HG02623 (cell line): ENCODE results near the gene SEC14L3.

Experiments
- ATAC-seq: cut with Tn5 transposase; IDR thresholded peaks from one replicate; pipeline ENCODE4 v1.9.1; 2021; ENCODE audit warnings: moderate library complexity; ENCODE audit not compliant: unreplicated experiment

SEC14L3 gene

DNA sequence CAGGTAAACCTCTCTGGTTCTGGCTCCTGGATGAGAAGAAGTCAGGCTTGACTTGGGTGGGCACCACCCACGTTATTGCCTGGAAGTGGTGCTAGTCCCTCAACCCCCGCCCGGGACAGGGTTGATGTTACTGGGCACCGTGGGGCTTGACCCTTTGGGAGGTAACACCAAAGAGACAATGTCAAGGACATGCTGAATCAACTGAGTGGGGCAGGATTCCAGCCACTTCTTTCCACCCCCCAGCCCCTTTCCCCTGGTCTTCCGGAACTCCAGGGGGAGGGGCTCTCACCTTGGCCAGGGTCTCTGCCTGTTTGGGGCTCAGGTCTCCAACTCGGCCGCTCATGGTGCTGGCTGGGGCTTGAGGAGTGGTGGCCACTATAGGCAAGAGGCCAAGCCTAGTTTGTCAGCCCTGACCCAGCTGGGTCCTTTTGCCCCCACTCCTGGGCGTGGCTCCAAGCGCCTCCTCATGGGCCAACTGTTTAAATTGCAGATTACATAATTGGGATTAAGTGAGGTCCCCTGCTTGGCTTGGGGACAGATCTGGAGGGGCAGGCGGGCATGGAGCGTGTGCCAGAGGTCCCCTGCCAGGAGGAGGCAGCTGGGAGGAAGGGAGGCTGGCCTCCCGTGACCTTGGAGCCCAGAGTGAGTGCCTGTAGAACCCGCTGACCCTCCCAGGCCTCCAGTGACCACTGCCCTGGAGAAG lies at the start of gene SEC14L3:
TSS of gene SEC14L3 (minus strand) at position 402 of the 703 bp plus-strand sequence. CDS start at position 343, 59 bp downstream.
- ATAC-seq: no peak

DNA sequence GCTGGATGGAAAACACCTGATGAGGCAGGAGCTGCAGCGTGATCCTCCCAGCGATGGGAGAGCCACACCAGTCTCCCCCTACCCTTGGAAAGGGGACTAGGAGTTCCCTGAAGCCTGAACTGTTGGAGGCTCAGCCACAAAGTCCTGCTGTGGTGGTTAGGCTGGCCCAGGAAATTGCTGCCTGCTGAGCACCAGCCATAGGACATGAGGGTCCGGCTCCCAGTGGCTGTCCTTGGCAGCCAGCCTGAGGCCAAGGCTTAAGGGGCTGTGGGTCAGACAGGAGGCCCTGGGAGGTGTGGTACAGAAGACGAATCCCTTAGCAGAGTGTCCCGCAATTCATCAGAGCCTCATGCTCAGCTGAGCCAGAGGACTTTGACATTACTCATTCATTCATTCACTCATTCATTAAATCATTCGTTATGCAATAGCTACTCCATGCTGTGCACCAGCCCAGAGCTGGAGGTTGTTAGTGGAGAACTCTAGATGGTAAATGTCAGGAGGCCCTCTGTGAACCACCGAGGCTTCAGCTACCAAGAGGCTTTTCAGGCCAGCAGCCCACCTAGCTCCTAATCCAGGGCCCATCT lies 48.1 kb upstream of the SEC14L3 start:
- no peak for ATAC-seq

DNA sequence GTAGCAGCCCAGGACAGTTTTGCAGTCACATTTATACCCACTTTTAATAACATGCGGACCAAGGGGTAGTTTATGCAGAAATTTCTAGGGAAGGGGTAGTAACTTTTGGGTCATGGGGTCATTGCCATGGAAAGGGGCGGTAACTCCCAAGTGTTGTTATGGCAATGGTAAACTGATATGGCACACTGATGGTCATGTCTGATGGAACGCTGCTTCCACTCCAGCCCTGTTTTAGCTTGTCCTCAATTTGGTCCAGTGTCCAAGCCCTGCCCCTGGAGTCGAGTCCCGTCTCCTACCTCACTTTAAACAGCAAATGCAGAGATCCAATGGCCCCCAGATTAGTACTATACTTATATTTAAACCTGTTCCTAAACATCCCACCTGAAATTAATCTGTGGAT lies 44.9 kb upstream of the SEC14L3 start:
- no peak for ATAC-seq

DNA sequence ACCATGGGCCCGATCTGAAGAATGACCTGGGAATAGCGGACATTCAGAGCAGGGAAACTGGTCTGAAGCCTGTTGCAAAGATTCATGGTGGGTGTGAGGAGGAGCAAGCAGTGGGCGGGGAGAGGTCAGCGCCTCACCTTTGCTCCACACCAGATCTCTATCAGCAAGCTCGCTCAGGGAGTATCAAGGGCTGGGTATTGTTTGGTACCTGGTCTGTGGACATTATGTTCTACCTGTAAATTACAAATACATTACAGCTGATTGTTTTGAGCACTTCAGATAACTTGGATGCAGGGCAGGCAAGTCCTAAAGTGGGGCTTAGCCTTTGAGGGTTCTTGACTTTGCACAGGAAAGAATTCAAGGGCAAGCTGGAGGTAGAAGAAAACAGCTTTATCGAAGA lies 44.5 kb upstream of the SEC14L3 start:
- no peak for ATAC-seq

DNA sequence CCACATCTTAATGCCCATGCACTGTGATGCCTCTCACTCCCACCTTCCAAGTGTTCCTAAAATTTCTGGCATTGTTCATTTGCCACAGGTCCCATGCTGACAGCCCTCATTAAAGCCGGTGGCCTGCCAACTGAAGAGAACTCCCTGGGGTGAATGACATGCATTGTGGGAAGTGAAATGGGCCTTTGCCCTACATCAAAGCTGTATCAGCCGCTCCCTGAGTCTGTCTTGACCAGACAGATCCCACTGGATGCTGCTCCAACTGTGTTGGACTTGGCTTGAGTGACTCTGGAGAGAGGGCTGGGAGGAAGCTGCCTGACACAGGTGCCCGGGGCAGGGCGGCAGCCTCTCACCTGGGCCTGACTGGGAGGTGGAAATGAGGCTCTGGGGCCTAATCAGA lies 42.4 kb upstream of the SEC14L3 start:
- ATAC-seq: no peak

DNA sequence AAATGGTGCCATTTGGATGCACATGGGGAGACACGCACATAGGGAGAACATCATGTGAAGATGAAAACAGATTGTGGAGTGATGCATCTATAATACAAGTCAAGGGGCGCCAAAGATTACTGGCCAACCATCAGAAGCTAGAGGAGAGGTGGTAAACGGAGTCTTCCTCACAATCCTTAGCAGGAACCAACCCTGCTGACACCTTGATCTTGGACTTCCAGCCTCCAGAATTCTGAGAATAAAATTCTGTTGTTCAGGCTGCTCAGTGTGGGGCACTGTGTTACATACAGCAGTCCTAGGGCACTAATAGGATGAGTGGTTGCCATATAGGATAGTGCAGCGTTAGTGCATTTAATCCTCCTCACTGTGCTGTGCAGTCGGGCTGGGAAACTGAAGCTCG lies 41.6 kb upstream of the SEC14L3 start:
- no peak for ATAC-seq

DNA sequence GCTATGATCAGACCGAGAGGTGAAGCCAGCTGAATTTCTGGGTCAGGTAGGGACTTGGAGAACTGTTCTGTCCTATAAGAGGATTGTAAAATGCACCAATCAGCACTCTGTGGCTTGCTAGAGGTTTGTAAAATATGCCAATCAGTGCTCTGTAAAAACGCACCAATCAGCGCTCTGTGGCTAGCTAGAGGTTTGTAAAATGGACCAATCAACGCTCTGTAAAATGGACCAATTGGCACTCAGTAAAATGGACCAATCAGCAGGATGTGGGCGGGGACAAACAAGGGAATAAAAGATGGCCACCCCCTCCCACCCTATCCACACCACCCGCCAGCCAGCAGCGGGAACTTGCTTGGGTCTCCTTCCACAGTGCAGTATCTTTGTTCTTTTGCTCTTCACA lies 40.1 kb upstream of the SEC14L3 start:
- ATAC-seq: no peak

DNA sequence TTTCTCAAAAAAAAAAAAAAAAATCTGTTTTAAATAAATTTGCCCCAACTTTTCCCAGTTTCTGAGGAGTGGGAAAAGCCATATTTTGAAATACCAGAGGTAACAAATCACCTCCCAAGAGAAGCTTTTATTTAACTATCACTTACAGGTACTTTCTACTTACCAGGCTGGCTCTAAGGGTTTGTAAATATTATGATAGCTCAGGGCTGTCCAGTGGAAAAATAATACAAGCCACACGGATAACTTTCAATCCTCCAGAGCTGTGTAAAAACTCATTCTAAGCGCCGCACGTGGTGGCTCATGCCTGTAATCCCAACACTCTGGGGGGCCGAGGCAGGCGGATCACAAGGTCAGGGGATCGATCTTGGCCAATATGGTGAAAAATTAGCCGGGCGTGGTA lies 39.3 kb upstream of the SEC14L3 start:
- no peak for ATAC-seq

DNA sequence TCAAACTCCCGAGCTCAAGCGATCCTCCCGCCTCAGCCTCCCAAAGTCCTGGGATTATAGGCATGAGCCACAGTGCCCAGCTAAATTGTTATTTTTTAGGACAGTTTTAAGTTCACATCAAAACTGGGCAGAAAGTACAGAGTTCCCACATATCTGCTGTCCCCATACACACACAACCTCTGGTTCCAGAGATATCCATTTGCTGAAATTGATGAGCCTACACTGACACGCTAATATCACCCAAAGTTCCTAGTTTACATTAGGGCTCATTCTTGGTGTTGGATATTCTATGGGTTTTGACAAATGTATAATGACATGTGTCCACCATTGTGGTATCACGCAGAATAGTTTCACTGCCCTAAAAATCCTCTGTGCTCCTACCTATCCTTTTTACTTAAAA lies 36.4 kb upstream of the SEC14L3 start:
- ATAC-seq: no peak

DNA sequence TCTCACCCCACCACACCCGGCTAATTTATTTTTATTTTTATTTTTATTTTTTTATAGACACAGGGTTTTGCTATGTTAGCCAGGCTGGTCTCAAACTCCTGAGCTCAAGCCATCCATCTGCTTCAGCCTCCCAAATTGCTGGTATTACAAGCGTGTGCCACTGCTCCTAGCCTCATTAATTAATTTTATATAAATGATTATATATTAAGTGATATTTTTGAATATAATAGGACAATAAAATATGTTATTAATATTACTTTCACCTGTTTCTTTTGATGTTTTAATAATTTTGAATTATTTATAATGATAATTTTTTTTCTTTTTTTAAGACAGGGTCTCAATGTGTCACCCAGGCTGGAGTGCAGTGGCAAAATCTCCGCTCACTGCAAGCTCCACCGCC lies 35.9 kb upstream of the SEC14L3 start:
- no peak for ATAC-seq

DNA sequence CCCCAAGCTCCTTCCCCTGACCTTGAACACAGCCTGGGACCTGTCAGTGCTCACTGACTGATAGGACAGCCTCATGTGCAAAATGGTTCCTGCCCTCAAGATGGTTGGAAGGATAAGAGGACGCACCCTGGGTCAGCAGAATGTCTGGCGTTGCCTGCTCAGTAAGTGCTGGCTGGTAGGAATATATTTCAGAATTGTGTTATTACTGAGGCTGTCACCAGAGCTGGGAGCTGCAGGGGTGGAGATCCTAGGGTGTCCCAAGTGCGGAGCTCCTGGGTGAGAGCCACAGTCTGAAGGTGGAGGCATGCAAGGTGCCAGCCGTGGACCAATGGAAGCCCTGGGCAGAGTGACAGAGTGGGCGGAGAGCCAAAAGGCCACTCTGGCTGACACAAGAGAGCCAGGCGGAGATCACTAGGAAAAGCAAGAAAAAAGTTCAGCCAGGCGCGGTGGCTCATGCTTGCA lies 34.7 kb upstream of the SEC14L3 start:
- no peak for ATAC-seq

DNA sequence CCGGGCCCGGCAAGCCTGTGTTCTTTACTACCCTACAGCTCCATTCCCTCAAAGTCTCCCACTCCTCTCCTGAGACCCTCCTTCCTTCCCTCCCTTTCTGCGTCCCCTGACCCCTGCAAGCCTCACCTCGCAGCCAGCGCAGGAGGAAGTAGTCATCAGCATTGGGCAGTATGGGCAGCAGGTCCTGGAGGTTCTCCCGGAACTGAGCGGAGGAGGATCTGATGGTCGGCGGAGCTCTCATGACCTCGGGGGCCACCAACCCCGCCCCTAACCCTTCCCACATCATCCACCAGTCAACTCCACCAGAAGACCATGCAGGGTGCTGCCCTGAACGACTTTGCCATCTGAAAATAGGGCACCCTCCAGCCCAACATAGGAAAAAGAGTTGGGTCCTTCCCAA lies 31.7 kb upstream of the SEC14L3 start:
- ATAC-seq: no peak

DNA sequence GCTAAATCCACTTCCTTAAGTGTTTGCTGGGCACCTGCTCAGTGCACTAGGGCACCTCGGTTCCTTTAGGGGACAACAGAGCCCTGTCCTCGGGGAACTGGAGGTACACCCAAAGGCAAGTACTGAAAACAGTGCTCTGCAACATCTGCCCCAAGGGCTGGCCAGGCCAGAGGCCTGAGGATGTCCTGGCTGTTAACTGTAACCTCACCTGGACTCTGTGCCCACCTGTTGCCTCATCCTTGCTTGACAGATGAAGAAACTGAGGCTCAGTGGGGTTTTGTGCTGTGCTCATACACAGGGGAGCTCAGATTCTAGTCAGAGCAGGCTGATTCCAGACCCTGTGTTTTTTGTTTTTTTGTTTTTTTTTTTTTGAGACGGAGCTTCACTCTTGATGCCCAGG lies 31.1 kb upstream of the SEC14L3 start:
- no peak for ATAC-seq

DNA sequence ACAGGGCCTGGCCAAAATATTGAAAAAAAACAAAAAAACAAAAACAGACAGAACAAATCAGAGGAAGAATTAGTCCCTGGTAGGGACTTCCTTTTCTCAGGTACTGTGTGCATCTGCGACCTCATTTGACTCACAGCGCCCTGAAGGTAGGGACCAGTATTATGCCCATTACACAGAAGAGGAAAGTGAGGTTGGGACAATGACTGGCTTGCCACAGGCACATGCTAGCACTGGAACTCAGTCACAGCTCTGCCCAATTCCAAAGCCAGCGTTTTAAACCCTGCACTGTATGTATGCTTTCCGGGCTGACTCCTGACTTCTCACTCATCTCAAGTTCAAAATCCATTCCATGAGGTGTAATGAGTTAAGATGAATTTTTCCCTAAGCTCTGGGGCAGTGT lies 30.3 kb upstream of the SEC14L3 start:
- ATAC-seq: no peak

DNA sequence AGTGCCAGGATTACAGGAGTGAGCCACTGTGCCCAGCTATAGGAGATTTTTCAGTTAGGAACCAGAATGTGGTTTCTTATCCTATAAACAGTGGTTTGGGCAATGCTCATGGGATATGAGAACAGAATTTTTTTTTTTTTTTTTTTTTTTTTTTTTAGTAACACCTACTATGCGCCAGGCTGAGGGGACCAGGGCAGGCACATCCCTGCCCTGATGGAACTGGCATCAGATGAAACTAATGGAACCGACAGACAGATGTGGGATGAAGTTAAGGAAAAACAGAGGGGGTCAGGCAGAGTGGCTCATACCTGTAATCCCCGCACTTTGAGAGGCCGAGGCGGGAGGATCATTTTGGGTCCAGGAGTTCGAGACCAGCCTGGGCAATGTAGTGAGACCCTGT lies 28.8 kb upstream of the SEC14L3 start:
- no peak for ATAC-seq

DNA sequence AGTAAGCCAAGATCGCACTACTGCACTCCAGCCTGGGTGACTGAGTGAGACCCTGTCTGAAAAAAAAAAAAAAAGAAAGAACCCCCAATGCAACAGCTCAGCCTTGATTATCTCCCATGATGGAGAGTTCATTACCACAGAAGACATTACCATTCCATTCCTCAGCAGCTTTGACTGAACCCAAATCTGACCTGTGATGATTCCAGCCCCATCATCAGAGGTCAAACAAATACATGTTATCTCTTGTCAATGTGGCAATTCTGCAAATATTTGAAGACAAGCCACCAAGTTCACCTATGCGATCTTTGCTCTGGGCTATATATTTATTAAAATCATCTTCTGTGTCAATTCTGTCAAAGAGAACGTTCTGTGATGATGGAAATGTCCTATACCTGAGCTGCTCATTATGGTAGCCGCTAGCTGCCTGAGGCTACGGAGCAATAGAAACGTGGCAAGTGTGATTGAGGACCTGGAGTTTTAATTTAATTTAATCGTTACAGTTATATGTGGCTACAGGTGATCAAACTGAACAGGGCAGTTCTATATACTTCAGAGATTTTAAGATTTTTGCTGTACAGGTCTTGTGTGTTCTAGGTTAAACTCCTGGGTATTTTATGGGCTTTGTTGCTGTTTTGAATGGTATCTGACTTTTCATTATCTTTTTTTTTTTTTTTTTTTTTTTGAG lies 25.8 kb upstream of the SEC14L3 start:
- ATAC-seq: no peak

DNA sequence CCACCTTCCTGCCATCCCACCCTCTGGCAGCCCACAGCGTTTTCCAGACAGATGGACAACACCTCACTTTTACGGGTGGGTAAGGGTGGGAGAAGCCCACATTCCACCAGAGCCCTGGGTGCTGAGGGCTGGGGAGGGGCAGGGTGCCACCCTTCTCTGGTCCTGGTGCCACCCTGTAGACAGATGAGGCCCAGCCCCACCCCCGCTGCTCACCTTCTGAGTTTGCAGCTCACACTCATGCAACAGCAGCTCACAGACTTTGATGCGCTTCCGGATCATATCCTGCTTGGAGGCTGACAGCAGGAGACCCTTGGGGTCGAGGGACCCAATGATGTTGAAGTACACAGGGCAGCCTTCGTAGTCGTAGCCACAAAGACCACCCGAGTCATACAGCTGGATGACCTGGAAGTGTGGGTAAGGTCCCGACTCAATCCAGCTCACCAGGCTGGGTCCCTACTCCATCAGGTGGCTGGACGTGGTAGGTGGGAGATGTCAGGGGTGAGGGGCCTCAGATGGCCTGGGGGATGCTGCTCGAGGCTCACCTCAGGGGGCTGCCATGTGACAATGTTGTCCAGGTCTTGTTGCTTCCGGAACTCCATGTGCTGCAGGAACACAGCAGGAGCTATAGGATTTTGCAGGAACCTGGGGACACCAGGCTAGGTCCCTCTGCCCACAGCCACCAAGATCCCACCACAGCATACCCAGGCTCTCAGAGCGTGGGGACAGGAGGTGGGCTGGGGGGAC lies 23.4 kb upstream of the SEC14L3 start:
- ATAC-seq: no peak

DNA sequence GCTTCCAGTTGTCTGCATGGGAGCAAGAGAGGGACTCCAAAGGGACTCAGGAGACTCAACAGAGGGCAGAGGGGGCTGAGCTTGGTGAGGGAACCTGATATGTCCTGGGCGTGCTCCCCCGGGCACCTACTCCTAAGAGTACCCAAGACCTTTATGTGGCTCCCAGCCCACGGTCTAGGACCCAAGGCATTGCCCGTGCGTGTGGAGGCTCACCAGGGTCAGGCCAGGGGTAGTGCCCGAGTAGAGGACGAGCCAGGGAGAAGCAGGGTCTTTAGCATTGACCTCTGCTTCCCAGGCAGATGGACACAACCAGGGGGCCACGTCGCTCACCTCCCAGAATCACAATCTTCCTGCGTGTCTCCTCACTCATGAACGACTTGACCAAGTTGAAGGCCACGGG lies 20.3 kb upstream of the SEC14L3 start:
- ATAC-seq: no peak

DNA sequence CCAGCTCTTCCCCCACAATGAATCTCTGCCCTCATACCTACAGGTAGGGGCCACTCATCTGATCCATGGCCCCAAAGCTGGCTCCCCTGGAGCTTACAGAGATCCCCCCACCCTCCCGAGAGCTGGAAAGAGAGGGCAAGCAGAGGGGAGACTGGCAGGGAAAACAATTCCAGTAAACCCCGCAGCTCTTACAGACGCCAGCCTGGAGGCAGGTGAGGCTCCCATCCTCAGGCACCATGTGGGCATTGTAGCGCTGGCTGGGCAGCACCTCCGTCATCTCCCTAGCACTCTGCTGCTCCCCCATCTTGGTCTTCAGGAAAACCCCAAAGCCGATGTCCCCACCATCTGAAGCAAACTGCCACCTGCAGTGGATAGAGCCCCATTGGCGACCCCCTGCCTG lies 19.6 kb upstream of the SEC14L3 start:
- no peak for ATAC-seq

DNA sequence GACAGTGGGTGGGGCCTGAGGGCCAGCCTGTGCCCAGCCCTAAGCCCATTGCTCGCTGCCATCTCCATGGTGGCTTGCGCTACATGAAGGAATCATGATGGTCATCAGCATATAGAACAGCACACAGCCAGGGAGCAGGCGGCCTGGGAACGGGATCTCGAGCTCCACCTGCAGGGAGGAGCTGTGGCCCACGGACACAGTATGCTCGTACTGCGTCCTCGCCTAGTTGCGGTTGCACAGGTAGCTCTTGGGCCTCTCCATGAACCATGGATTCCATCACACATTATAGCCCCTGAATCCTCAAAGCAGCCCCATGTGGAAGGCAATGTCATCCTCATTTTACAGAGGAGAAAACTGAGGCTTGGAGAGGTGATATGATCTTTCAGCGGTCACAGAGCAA lies 18.6 kb upstream of the SEC14L3 start:
- ATAC-seq: no peak

DNA sequence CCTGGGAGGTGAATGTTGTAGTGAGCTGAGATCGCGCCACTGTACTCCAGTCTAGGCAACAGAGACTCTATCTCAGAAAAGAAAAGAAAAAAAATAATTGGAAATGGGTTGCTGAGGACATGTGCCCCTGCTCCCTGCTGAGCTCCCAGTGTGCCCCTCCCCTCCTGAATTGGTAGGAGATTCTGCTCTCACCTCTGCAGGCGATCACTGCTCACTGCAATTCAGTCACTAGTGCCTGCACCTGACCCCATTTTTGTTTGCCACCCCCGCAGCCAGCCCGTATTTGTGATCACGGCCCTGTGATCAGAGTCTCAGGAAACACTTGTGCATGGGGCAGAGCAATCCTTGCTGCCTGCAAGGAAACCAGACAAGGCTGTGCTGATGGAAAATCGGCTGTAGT lies 16.3 kb upstream of the SEC14L3 start:
- ATAC-seq: no peak

DNA sequence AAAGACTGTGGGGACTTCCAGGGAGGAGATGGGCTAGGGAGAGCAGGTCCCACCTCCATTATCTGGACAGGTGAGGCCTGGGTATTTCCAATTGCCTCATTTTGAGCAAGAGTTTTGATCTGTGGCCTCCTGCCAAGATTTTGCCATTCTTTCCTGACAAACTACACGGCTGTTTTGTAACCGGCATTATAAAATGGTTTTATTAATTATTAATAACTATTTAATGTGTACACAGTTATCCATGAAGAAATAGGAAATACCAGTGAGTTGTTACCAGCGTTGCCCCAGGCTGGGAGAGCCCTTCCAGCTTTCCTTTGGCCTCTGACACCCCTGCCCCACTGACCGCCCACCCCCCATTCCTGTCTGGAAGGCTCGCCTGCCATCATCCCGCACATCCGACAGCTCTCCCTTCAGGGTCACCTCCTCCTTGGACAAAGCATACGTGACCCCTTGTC lies 14.9 kb upstream of the SEC14L3 start:
- no peak for ATAC-seq
